HepG2 (cell line): ENCODE measurements around the gene GRM8. TPM values are rescaled to one million over a fixed set of nuclear protein-coding genes. Genes with fewer than 3 reads are reported as not detected.

ENCODE experiments used
- ATAC-seq: fragments of 200-7000 bp; cut with Tn5 transposase; 3 replicates; pipeline ENCODE4 v1.9.1; 2020; ENCODE audit warnings: mild to moderate bottlenecking, moderate library complexity
- BruUV-seq: library from RNA; stranded (reverse); fragments of 400-500 nt; replicated peaks from 2 replicates; lab custom pipeline; 2021; lab: Mats Ljungman, UMichigan
- CTCF ChIA-PET: fragments of 300-600 bp; formaldehyde crosslinking; extraction: SDS; loops from one replicate; lab custom pipeline; 2021; ENCODE audit warnings: low total read pairs, inconsistent platforms, low intra/inter-chr PET ratio; lab: Yijun Ruan, JAX
- POLR2A ChIA-PET: fragments of 350-600 bp; sonication (Branson Sonifier 250); formaldehyde crosslinking; loops from one replicate; lab custom pipeline; 2020; ENCODE audit warnings: antibody characterized with exemption, inconsistent platforms; lab: Yijun Ruan, JAX
- DNase-seq: peaks from one replicate; pipeline ENCODE4 v3.0.0-alpha.2; 2015; ENCODE audit warnings: low spot score
- FAIRE-seq: peaks from 3 replicates; lab custom pipeline; 2011; peaks lifted over from hg19 to GRCh38; lab: Jason Lieb, UNC
- H2AFZ ChIP-seq: one replicate; pipeline ENCODE4 v1.6.1; 2011; ENCODE audit warnings: low read length, inconsistent platforms
- H3K27ac ChIP-seq: fragments of 300-600 bp; 3 replicates; pipeline ENCODE4 v1.8.0; 2011; ENCODE audit warnings: mixed run types, mild to moderate bottlenecking, mixed read lengths, low read length, inconsistent platforms; ENCODE audit not compliant: insufficient read depth; ENCODE audit errors: extremely low read length
- H3K27me3 ChIP-seq, 2 experiments: fragments of 200-600 bp in 1 of 2; 2 replicates in 1 of 2; 3 replicates in 1 of 2; pipeline versions ENCODE4 v1.6.0 to v1.8.0; 2011; ENCODE audit warnings: low read length in 2 of 2, mild to moderate bottlenecking in 2 of 2, moderate library complexity in 2 of 2, inconsistent platforms in 1 of 2; ENCODE audit not compliant: insufficient read depth in 2 of 2, control insufficient read depth in 1 of 2
- H3K36me3 ChIP-seq, 2 experiments: fragments of 200-600 bp in 1 of 2; replicated peaks in 1 of 2; 2 replicates in 1 of 2; 3 replicates in 1 of 2; pipeline versions ENCODE4 v1.5.1 to v1.8.0; 2011; ENCODE audit warnings: low read length in 2 of 2, inconsistent platforms in 1 of 2; ENCODE audit not compliant: insufficient read depth in 2 of 2, control insufficient read depth in 1 of 2
- H3K4me1 ChIP-seq: 2 replicates; pipeline ENCODE4 v1.5.1; 2012; ENCODE audit warnings: low read length, inconsistent platforms; ENCODE audit not compliant: insufficient read depth
- H3K4me2 ChIP-seq: 2 replicates; pipeline ENCODE4 v1.6.0; 2011; ENCODE audit warnings: low read depth, low read length, inconsistent platforms
- H3K4me3 ChIP-seq, 3 experiments: fragments of 200-600 bp in 1 of 3; sonication (generic), shearing (Covaris generic) in 1 of 3; replicated peaks in 1 of 3; 2 replicates each; pipeline ENCODE4 v1.5.1; 2011 to 2016; ENCODE audit warnings: low read length in 3 of 3, inconsistent platforms in 2 of 3, low read depth in 2 of 3, mild to moderate bottlenecking in 2 of 3, control low read depth in 1 of 3, mixed read lengths in 1 of 3; ENCODE audit not compliant: insufficient read depth in 1 of 3
- H3K79me2 ChIP-seq: one replicate; pipeline ENCODE4 v1.6.1; 2011; ENCODE audit warnings: low read length, inconsistent platforms; ENCODE audit not compliant: insufficient read depth
- H3K9ac ChIP-seq: 2 replicates; pipeline ENCODE4 v1.6.0; 2011; ENCODE audit warnings: mild to moderate bottlenecking, low read depth, low read length, inconsistent platforms; ENCODE audit not compliant: insufficient read depth
- H3K9me3 ChIP-seq: 2 replicates; pipeline ENCODE4 v1.5.1; 2012; ENCODE audit warnings: mild to moderate bottlenecking, low read length
- H4K20me1 ChIP-seq: 2 replicates; pipeline ENCODE4 v1.6.0; 2011; ENCODE audit warnings: inconsistent platforms, mild to moderate bottlenecking, low read length, moderate library complexity; ENCODE audit not compliant: insufficient read depth
- BCL6 ChIP-seq: IDR thresholded peaks from 2 replicates; pipeline ENCODE4 v1.6.1; 2016; ENCODE audit warnings: missing genetic modification reagents, missing compliant biosample characterization
- CTCF ChIP-seq: sonication (generic); formaldehyde crosslinking; IDR thresholded peaks from 2 replicates; pipeline ENCODE4 v1.5.0; 2020; ENCODE audit warnings: mild to moderate bottlenecking, missing genetic modification reagents, moderate library complexity
- GLI4 ChIP-seq: sonication (generic); formaldehyde crosslinking; IDR thresholded peaks from 2 replicates; pipeline ENCODE4 v1.5.1; 2020; ENCODE audit warnings: missing genetic modification reagents, mild to moderate bottlenecking, moderate library complexity, borderline replicate concordance
- GTF2F1 ChIP-seq: fragments of 150-350 bp; IDR thresholded peaks from 2 replicates; pipeline ENCODE4 v1.6.1; 2014; ENCODE audit warnings: low read length
- KDM2A ChIP-seq: sonication (generic); formaldehyde crosslinking; IDR thresholded peaks from 2 replicates; pipeline ENCODE4 v1.4.0; 2020; ENCODE audit warnings: low read depth, missing genetic modification reagents, borderline replicate concordance
- LBX2 ChIP-seq: sonication (generic); formaldehyde crosslinking; IDR thresholded peaks from 2 replicates; pipeline ENCODE4 v1.5.0; 2020; ENCODE audit warnings: missing genetic modification reagents, mild to moderate bottlenecking, borderline replicate concordance
- NRL ChIP-seq: sonication (generic); formaldehyde crosslinking; IDR thresholded peaks from 2 replicates; pipeline ENCODE4 v1.5.0; 2020; ENCODE audit warnings: missing genetic modification reagents, mild to moderate bottlenecking, moderate library complexity, borderline replicate concordance
- PATZ1 ChIP-seq: sonication (generic); formaldehyde crosslinking; IDR thresholded peaks from 2 replicates; pipeline ENCODE4 v1.4.0; 2020; ENCODE audit warnings: missing genetic modification reagents
- PRPF4 ChIP-seq: fragments of 200-400 bp; formaldehyde crosslinking; IDR thresholded peaks from 2 replicates; pipeline ENCODE4 v1.6.1; 2016; ENCODE audit warnings: low read length, low read depth; ENCODE audit not compliant: poor library complexity, severe bottlenecking
- RNF2 ChIP-seq: fragments of 450-650 bp; conservative IDR thresholded peaks from 2 replicates; pipeline ENCODE4 v1.6.1; 2016; ENCODE audit warnings: low read depth
- ZFX ChIP-seq: sonication (generic); formaldehyde crosslinking; IDR thresholded peaks from 2 replicates; pipeline ENCODE4 v1.4.0; 2020; ENCODE audit warnings: mild to moderate bottlenecking, low read depth, missing genetic modification reagents, moderate library complexity
- ZKSCAN5 ChIP-seq: sonication (generic); formaldehyde crosslinking; IDR thresholded peaks from 2 replicates; pipeline ENCODE4 v1.5.1; 2020; ENCODE audit warnings: mild to moderate bottlenecking, missing genetic modification reagents
- WGBS: methylation state at CpG from one replicate; pipeline ENCODE4 v1.1.6; 2017; ENCODE audit warnings: low lambda C conversion rate; 5-methylcytosine and 5-hydroxymethylcytosine counted together
- in situ Hi-C: cut with HindIII; loops from 2 replicates; pipeline ENCODE4 v1.10.0; 2017; ENCODE audit warnings: low pct_unique_long_range_greater_than_20kb; ENCODE audit not compliant: extremely low pct_ligation_motif_present
- intact Hi-C: fragments of 100-400 bp; cut with micrococcal nuclease; formaldehyde crosslinking; loops from one replicate; pipeline ENCODE4 v1.10.0; 2022; ENCODE audit not compliant: unreplicated experiment
- polyA plus RNA-seq, 8 experiments: library from polyadenylated mRNA; depleted of rRNA in 3 of 8; stranded (reverse) in 7 of 8; unstranded in 1 of 8; fragments of >200 nt; fragmentation: Illumina TruSeq in 4 of 8; extraction: Trizol in 4 of 8; gene quantifications; 2 replicates each; pipeline versions ENCODE4 v1.2.1 to v1.2.3, GENCODE V29; 2011 to 2016; ENCODE audit warnings: low read depth in 4 of 8, missing spikeins in 1 of 8, mixed read lengths in 1 of 8; ENCODE audit not compliant: insufficient read depth in 1 of 8
- total RNA-seq, 5 experiments: library from RNA; depleted of rRNA; stranded (reverse); fragments of >200 nt; fragmentation: Illumina TruSeq; extraction: Trizol; gene quantifications; 2 replicates each; pipeline ENCODE4 v1.2.3, GENCODE V29; 2016; ENCODE audit warnings: low read depth in 1 of 5
- TF ChIP-seq, protein P1 (sequence below): sonication (generic); formaldehyde crosslinking; IDR thresholded peaks from 2 replicates; pipeline ENCODE4 v1.8.1; 2023; ENCODE audit warnings: mild to moderate bottlenecking, moderate library complexity, missing genetic modification reagents
- TF ChIP-seq, protein P2 (sequence below): sonication (generic); formaldehyde crosslinking; IDR thresholded peaks from 2 replicates; pipeline ENCODE4 v1.4.0; 2020; ENCODE audit warnings: mild to moderate bottlenecking, missing genetic modification reagents

GRM8 gene
- total and polyA plus RNA-seq, 2 of the 13 experiments (the other 11 are each of a cell fraction or from before 2014, with no cell fraction given), result not detected

GRCh38 chr7:127253281-127254162 lies 781 bp upstream of the GRM8 start:
- ChIA-PET CTCF (interaction anchor here (0.9 kb wide), 1 partner anchor 146 kb away, joined by 8 read pairs; no protein-coding TSS in a partner anchor), POLR2A (no interaction called here)
- Histone ChIP-seq H2AFZ (no peak overlapping the region), H3K4me1 (0 out of 2 replicates have a peak, but pooled peaks cover 5% of the 10 kb centered on the region), H3K79me2 (no peaks in the 10 kb centered on the region), H3K36me3 (no peaks in the 10 kb centered on the region), H3K27ac (no peak overlapping the region), H3K9ac (no peak overlapping the region), H3K4me3 (peak overlapping the region; percentile 65 to 73 (median 70)), H4K20me1 (peaks cover 6% of the 10 kb centered on the region; the same call in 1 of the 2 replicates), H3K9me3 (no peaks in the 10 kb centered on the region), H3K27me3 (peaks cover 8 to 66% of the 10 kb centered on the region in 2 experiments), H3K4me2 (peak overlapping the region; percentile 89)
- FAIRE-seq, result no peak
- peak; percentile 8 for DNase-seq
- ATAC-seq, result peak; percentile 94
- 2% methylated on average over 36 of the region's 84 CpGs for WGBS
- intact Hi-C loops (loop anchor here (1.0 to 5.0 kb wide), 2 partner anchors 146 to 451 kb away; no protein-coding TSS in a partner anchor), in situ Hi-C loops (loop anchor here (10.0 kb wide), 1 partner anchor 149 kb away; no protein-coding TSS in a partner anchor)
- no TSS peak for BruUV-seq
- TF ChIP-seq GTF2F1 (no peak), ZFX (CRISPR knock-in tag) (peak; percentile 39; the same call in 1 of the 2 replicates), LBX2 (CRISPR knock-in tag) (no peak), KDM2A (CRISPR knock-in tag) (peak; percentile 57; the same call in 1 of the 2 replicates), PRPF4 (no peak), NRL (0 out of 2 replicates have a peak, but pooled peaks have one; percentile 48), RNF2 (peak; percentile 62; the same call in 1 of the 2 replicates), BCL6 (CRISPR knock-in tag) (peak; percentile 44), CTCF (CRISPR knock-in tag) (peak; percentile 84), PATZ1 (peak; percentile 53; the same call in 1 of the 2 replicates), GLI4 (CRISPR knock-in tag) (no peak), ZKSCAN5 (CRISPR knock-in tag) (no peak)
- TF ChIP-seq, protein P1, sequence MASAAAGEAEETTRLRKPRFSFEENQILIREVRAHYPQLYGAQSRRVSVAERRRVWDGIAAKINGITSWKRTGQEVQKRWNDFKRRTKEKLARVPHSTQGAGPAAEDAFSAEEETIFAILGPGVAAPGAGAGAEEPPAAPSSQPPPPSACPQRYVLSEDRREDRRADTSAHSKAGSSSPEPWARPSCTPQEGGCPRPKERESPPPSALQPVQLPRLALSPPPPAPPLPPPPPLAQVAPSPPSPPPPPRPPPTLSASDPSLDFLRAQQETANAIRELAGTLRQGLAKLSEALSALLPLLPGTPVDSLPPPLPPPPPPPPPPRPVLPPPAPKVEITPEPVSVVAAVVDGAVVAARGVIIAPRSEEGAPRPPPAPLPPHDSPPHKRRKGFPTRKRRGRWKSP (CRISPR knock-in tag), result 0 out of 2 replicates have a peak, but pooled peaks have one; percentile 38
- TF ChIP-seq, protein P2, sequence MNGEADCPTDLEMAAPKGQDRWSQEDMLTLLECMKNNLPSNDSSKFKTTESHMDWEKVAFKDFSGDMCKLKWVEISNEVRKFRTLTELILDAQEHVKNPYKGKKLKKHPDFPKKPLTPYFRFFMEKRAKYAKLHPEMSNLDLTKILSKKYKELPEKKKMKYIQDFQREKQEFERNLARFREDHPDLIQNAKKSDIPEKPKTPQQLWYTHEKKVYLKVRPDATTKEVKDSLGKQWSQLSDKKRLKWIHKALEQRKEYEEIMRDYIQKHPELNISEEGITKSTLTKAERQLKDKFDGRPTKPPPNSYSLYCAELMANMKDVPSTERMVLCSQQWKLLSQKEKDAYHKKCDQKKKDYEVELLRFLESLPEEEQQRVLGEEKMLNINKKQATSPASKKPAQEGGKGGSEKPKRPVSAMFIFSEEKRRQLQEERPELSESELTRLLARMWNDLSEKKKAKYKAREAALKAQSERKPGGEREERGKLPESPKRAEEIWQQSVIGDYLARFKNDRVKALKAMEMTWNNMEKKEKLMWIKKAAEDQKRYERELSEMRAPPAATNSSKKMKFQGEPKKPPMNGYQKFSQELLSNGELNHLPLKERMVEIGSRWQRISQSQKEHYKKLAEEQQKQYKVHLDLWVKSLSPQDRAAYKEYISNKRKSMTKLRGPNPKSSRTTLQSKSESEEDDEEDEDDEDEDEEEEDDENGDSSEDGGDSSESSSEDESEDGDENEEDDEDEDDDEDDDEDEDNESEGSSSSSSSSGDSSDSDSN (CRISPR knock-in tag), result peak; percentile 27; the same call in 1 of the 2 replicates
